Astrocyte of the cerebellum (primary cell): ENCODE results near the gene RNF26.

Source experiments
- DNase-seq: peaks from one replicate; pipeline ENCODE4 v3.0.0-alpha.2; 2011; ENCODE audit warnings: low read depth
- H3K4me3 ChIP-seq: 2 replicates; pipeline ENCODE4 v1.5.1; 2011; ENCODE audit warnings: mild to moderate bottlenecking, low read depth, low read length, moderate library complexity
- in situ Hi-C: cut with HindIII; loops from 2 replicates; pipeline ENCODE4 v1.10.0; 2017; ENCODE audit warnings: low sequenced_read_pairs
- TF ChIP-seq, protein P1 (sequence below): IDR thresholded peaks from 2 replicates; pipeline ENCODE4 v1.5.1; 2012; ENCODE audit warnings: low read length, low read depth, moderate library complexity, mild to moderate bottlenecking; ENCODE audit errors: missing control alignments

RNF26 gene

DNA sequence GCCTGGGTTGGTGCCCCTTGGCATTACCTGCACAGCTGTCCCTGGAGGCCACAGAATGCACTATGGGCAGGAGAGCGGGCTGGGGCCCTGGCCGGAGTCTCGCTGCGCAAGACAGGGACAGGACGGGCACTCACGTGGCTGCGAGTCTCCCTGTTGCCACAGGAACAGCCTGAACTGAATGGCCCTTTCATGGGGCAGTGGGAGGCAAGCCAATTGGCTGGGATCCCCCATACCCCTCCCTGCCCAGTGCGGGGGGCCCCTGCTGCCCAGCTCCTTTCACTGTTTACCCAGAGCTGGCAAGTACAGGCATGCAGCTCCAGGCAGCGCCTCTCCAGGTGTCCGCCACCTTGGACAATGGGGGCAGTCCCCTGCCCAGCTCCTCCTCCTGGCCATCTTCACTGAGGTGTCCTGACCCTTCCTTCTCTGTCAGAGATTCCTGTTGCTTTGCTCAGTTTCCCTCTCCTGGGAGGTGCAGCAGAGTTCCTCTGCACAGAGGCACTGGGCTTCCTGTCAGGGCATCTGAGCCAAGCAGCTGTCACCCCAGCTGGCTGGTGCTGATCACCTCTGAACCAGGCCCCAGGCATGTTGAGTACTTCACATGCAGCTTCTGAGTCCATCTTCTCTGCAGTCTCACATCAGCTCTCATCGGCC lies 42.0 kb downstream of the RNF26 start:
- DNase-seq = no peak
- in situ Hi-C loops = loop anchor here (10.0 kb wide), 2 partner anchors 48 to 98 kb away; partner anchors contain the start of gene THY1
- TF ChIP-seq, protein P1, sequence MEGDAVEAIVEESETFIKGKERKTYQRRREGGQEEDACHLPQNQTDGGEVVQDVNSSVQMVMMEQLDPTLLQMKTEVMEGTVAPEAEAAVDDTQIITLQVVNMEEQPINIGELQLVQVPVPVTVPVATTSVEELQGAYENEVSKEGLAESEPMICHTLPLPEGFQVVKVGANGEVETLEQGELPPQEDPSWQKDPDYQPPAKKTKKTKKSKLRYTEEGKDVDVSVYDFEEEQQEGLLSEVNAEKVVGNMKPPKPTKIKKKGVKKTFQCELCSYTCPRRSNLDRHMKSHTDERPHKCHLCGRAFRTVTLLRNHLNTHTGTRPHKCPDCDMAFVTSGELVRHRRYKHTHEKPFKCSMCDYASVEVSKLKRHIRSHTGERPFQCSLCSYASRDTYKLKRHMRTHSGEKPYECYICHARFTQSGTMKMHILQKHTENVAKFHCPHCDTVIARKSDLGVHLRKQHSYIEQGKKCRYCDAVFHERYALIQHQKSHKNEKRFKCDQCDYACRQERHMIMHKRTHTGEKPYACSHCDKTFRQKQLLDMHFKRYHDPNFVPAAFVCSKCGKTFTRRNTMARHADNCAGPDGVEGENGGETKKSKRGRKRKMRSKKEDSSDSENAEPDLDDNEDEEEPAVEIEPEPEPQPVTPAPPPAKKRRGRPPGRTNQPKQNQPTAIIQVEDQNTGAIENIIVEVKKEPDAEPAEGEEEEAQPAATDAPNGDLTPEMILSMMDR = no peak
- H3K4me3 ChIP-seq = no peak overlapping the region

GRCh38 chr11:119377112-119377901 lies 43.0 kb downstream of the RNF26 start:
- in situ Hi-C loops = loop anchor here (10.0 kb wide), 2 partner anchors 47 to 97 kb away; partner anchors contain the start of gene THY1

DNA sequence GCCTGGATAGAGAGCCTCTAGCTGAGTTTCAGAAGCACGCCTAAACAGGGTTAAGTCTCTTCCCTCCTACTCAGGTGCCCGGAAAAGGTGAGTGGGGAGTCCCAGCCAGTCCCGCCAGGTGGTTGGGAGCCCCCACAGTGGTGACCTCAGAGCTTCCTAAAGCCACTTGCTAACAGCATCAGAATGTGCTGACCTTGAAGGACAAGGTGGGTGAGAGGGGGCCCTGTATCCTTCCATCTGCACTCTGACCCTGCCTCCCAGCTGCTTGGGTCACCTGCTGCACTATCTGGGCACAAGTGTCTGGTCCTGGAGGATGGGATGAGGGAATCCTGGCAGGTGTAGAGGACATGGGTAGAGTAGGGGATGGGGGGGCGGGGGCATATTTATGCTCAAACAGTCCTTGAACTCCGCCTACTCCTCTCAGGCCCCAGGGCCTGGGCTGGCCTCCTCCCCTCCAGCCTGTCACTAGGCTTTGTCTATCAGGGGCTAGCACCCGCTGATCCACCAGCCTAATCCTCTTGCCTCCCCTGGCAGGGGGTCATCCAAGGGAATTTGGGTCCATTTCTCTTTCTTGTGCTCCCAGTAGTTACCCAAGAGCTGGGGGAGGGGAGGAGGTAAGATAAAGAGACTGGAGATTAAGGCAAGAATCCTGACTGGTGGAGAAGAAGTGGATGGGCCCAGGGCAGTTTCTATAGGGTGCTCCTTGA lies 43.8 kb downstream of the RNF26 start:
- DNase-seq = no peak
- in situ Hi-C loops = loop anchor here (10.0 kb wide), 2 partner anchors 47 to 97 kb away; partner anchors contain the start of gene THY1
- no peak overlapping the region for H3K4me3 ChIP-seq
- TF ChIP-seq, protein P1 = no peak

More at GRCh38 chr11:119377112-119377901, 43.0 kb downstream of the RNF26 start:
- no peak for DNase-seq
- TF ChIP-seq, protein P1 = no peak
- no peak overlapping the region for H3K4me3 ChIP-seq

GRCh38 chr11:119378851-119379465 lies 44.6 kb downstream of the RNF26 start:
- TF ChIP-seq, protein P1 = no peak
- DNase-seq = no peak
- H3K4me3 ChIP-seq = no peak overlapping the region
- in situ Hi-C loops = loop anchor here (10.0 kb wide), 2 partner anchors 46 to 96 kb away; partner anchors contain the start of gene THY1

GRCh38 chr11:119380160-119380826 lies 46.0 kb downstream of the RNF26 start:
- TF ChIP-seq, protein P1 = no peak
- in situ Hi-C loops = no loop called here
- no peak overlapping the region for H3K4me3 ChIP-seq
- DNase-seq = no peak
